K562 (cell line): ENCODE data around the gene OR2H2. TPM values are rescaled to one million over a fixed set of nuclear protein-coding genes. Genes with fewer than 3 reads are reported as not detected.

Source experiments
- BCOR ChIP-seq: fragments of 450-650 bp; IDR thresholded peaks from 2 replicates; pipeline ENCODE4 v1.6.1; 2016
- FOXM1 ChIP-seq, 2 experiments: fragments of 450-650 bp in 1 of 2; sonication (generic) in 1 of 2; formaldehyde crosslinking in 1 of 2; IDR thresholded peaks; 2 replicates each; pipeline versions ENCODE4 v1.6.1 to v1.9.0; 2017 to 2022; ENCODE audit warnings: low read depth in 2 of 2, mild to moderate bottlenecking in 2 of 2, missing genetic modification reagents in 1 of 2, moderate library complexity in 1 of 2
- HNRNPK ChIP-seq: fragments of 200-400 bp; formaldehyde crosslinking; IDR thresholded peaks from one replicate; pipeline ENCODE4 v1.6.1; 2018; ENCODE audit warnings: mild to moderate bottlenecking, low read depth, low read length; ENCODE audit not compliant: poor library complexity, severe bottlenecking
- NFE2 ChIP-seq: IDR thresholded peaks from 2 replicates; pipeline ENCODE4 v1.6.1; 2014; ENCODE audit warnings: antibody characterized with exemption, low read depth
- NR4A1 ChIP-seq, 2 experiments: fragments of 250-450 bp in 1 of 2; fragments of 450-650 bp in 1 of 2; sonication (Bioruptor Pico) in 1 of 2; IDR thresholded peaks; 2 replicates each; pipeline versions ENCODE4 v1.4.0 to v1.6.1; 2016 to 2020; ENCODE audit warnings: mild to moderate bottlenecking in 2 of 2, missing compliant biosample characterization in 1 of 2, missing genetic modification characterization in 1 of 2, moderate library complexity in 1 of 2
- PBX2 ChIP-seq, 2 experiments: IDR thresholded peaks in 1 of 2; conservative IDR thresholded peaks in 1 of 2; 2 replicates each; pipeline ENCODE4 v1.6.1; 2016; ENCODE audit warnings: low read depth in 2 of 2, mild to moderate bottlenecking in 1 of 2, missing compliant biosample characterization in 1 of 2, missing genetic modification characterization in 1 of 2, moderate library complexity in 1 of 2
- PHF8 ChIP-seq: fragments of 200-600 bp; sonication (generic); IDR thresholded peaks from 2 replicates; pipeline ENCODE4 v1.6.1; 2012; ENCODE audit warnings: mixed run types, mild to moderate bottlenecking, inconsistent platforms, low read length, moderate library complexity, borderline replicate concordance
- STAT5B ChIP-seq: fragments of 250-450 bp; sonication (Bioruptor Pico); IDR thresholded peaks from 2 replicates; pipeline ENCODE4 v1.8.0; 2021; ENCODE audit warnings: mild to moderate bottlenecking, inconsistent platforms
- ZFP1 ChIP-seq: fragments of 450-650 bp; formaldehyde crosslinking; IDR thresholded peaks from 2 replicates; pipeline ENCODE4 v1.4.0; 2020; ENCODE audit warnings: mild to moderate bottlenecking, mixed read lengths
- ZFX ChIP-seq: sonication (generic); formaldehyde crosslinking; IDR thresholded peaks from 2 replicates; pipeline ENCODE4 v1.8.0; 2022; ENCODE audit warnings: mild to moderate bottlenecking, missing genetic modification reagents, moderate library complexity
- ZKSCAN1 ChIP-seq: fragments of 150-350 bp; IDR thresholded peaks from 2 replicates; pipeline ENCODE4 v1.6.1; 2016; ENCODE audit warnings: low read depth, low read length
- polyA plus RNA-seq, 8 experiments: library from polyadenylated mRNA; depleted of rRNA in 4 of 8; stranded (reverse) in 5 of 8; unstranded in 3 of 8; fragments of >200 nt; fragmentation: Nextera tagmentation in 2 of 8; fragmentation: Illumina TruSeq in 1 of 8; extraction: Ambion mirVana in 2 of 8; extraction: Trizol in 1 of 8; gene quantifications; 2 replicates each; pipeline versions ENCODE4 v1.2.1 to v1.2.3, GENCODE V29; 2011 to 2014; ENCODE audit warnings: inconsistent platforms in 1 of 8, missing spikeins in 1 of 8
- total RNA-seq, 7 experiments: library from RNA; depleted of rRNA in 6 of 7; stranded (reverse); fragments of >200 nt in 6 of 7; fragmentation: Illumina TruSeq in 2 of 7; extraction: Trizol in 2 of 7; gene quantifications; 2 replicates each; pipeline versions ENCODE4 v1.2.1 to v1.2.3, GENCODE V29; 2011 to 2021; ENCODE audit warnings: low replicate concordance in 1 of 7
- TF ChIP-seq, protein P1 (sequence below): fragments of 450-650 bp; IDR thresholded peaks from 2 replicates; pipeline ENCODE4 v1.6.1; 2018; ENCODE audit not compliant: partially characterized antibody
- TF ChIP-seq, protein P2 (sequence below), 2 experiments: IDR thresholded peaks; 2 replicates each; pipeline ENCODE4 v1.6.1; 2012; ENCODE audit warnings: improper control_type of control experiment in 2 of 2, low read depth in 2 of 2, low read length in 2 of 2, borderline replicate concordance in 1 of 2
- TF ChIP-seq, protein P3 (sequence below): fragments of 200-800 bp; sonication (Bioruptor generic); IDR thresholded peaks from 2 replicates; pipeline ENCODE4 v1.6.1; 2017; ENCODE audit warnings: missing genetic modification characterization, missing compliant biosample characterization

OR2H2 gene
- total and polyA plus RNA-seq, 9 of the 15 experiments (the other 6 are each of a cell fraction or from before 2014, with no cell fraction given) = not detected

DNA sequence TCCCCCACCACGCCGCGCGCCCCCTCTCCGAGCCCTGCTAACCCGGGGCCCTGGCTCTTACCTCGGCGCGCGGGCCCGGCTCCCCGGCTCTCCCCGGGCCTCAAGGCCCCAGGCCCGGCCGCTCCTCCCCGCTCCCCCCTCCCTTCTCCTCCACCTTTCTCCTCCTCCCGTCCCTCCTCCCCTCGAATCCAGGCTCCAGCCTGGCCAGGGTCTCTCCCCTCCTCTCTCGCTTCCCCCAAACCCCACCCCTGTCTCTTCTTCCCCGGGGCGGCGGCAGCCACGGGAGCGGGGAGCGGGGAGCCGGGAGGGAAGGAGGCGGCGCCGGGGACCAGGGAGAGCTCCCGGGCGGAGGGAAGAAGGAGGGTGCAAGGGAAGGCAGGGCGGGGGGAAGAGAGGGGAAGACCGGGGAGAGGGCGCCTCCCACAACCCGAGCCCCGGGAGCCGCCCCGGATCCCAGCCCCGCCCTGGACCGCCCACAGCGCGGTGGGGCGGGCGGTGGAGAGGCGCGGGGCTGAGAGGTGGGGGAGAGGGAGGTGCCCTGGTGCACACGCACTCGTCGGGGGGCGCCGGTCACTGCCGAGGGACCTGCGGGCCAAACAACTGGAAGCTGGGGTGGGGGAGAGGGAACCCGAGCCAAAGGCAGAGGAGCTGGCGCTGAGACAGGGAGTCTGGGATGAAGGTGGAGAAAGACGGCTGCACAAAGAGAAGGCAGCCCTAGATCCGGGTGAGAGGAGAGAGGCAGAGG is 48.0 kb downstream of the OR2H2 start, which contains the start of gene GABBR1 (continued):
- TF ChIP-seq ZFX (CRISPR knock-in tag) = peak; percentile 68
- TF ChIP-seq ZFP1 = no peak
- peak; percentile 65; the same call in 1 of the 2 replicates for TF ChIP-seq NR4A1 (CRISPR knock-in tag; IDR thresholded peaks at IDR 0.05)
- TF ChIP-seq NR4A1 (tag; IDR thresholded peaks at IDR 0.05) = no peak
- TF ChIP-seq, protein P1, sequence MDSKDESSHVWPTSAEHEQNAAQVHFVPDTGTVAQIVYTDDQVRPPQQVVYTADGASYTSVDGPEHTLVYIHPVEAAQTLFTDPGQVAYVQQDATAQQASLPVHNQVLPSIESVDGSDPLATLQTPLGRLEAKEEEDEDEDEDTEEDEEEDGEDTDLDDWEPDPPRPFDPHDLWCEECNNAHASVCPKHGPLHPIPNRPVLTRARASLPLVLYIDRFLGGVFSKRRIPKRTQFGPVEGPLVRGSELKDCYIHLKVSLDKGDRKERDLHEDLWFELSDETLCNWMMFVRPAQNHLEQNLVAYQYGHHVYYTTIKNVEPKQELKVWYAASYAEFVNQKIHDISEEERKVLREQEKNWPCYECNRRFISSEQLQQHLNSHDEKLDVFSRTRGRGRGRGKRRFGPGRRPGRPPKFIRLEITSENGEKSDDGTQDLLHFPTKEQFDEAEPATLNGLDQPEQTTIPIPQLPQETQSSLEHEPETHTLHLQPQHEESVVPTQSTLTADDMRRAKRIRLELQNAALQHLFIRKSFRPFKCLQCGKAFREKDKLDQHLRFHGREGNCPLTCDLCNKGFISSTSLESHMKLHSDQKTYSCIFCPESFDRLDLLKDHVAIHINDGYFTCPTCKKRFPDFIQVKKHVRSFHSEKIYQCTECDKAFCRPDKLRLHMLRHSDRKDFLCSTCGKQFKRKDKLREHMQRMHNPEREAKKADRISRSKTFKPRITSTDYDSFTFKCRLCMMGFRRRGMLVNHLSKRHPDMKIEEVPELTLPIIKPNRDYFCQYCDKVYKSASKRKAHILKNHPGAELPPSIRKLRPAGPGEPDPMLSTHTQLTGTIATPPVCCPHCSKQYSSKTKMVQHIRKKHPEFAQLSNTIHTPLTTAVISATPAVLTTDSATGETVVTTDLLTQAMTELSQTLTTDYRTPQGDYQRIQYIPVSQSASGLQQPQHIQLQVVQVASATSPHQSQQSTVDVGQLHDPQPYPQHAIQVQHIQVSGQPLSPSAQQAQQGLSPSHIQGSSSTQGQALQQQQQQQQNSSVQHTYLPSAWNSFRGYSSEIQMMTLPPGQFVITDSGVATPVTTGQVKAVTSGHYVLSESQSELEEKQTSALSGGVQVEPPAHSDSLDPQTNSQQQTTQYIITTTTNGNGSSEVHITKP = peak; percentile 24
- TF ChIP-seq, protein P2, sequence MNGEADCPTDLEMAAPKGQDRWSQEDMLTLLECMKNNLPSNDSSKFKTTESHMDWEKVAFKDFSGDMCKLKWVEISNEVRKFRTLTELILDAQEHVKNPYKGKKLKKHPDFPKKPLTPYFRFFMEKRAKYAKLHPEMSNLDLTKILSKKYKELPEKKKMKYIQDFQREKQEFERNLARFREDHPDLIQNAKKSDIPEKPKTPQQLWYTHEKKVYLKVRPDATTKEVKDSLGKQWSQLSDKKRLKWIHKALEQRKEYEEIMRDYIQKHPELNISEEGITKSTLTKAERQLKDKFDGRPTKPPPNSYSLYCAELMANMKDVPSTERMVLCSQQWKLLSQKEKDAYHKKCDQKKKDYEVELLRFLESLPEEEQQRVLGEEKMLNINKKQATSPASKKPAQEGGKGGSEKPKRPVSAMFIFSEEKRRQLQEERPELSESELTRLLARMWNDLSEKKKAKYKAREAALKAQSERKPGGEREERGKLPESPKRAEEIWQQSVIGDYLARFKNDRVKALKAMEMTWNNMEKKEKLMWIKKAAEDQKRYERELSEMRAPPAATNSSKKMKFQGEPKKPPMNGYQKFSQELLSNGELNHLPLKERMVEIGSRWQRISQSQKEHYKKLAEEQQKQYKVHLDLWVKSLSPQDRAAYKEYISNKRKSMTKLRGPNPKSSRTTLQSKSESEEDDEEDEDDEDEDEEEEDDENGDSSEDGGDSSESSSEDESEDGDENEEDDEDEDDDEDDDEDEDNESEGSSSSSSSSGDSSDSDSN (IDR thresholded peaks at IDR 0.05; ENCODE audit: borderline replicate concordance in 1 of 2, low read depth in 2 of 2, low read length in 2 of 2) = peak; percentile 70 to 91
- TF ChIP-seq PBX2 (CRISPR knock-in tag; IDR thresholded peaks at IDR 0.05; ENCODE audit: low read depth) = no peak
- no peak for TF ChIP-seq PBX2 (tag; conservative IDR thresholded peaks at IDR 0.05; ENCODE audit: low read depth)
- 0 out of 2 replicates have a peak, but pooled peaks have one; percentile 12 for TF ChIP-seq BCOR
- TF ChIP-seq HNRNPK = peak; percentile 85
- no peak for TF ChIP-seq FOXM1 (IDR thresholded peaks at IDR 0.05; ENCODE audit: low read depth)
- 0 out of 2 replicates have a peak, but pooled peaks have one; percentile 4 for TF ChIP-seq FOXM1 (CRISPR knock-in tag; IDR thresholded peaks at IDR 0.05; ENCODE audit: low read depth)
- TF ChIP-seq NFE2 = no peak
- TF ChIP-seq, protein P3, sequence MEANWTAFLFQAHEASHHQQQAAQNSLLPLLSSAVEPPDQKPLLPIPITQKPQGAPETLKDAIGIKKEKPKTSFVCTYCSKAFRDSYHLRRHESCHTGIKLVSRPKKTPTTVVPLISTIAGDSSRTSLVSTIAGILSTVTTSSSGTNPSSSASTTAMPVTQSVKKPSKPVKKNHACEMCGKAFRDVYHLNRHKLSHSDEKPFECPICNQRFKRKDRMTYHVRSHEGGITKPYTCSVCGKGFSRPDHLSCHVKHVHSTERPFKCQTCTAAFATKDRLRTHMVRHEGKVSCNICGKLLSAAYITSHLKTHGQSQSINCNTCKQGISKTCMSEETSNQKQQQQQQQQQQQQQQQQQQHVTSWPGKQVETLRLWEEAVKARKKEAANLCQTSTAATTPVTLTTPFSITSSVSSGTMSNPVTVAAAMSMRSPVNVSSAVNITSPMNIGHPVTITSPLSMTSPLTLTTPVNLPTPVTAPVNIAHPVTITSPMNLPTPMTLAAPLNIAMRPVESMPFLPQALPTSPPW (CRISPR knock-in tag) = peak; percentile 99
- TF ChIP-seq ZKSCAN1 = no peak
- peak; percentile 68; the same call in 1 of the 2 replicates for TF ChIP-seq PHF8
- no peak for TF ChIP-seq STAT5B (CRISPR knock-in tag)
